ENCODE results near the gene ALK.

DNA sequence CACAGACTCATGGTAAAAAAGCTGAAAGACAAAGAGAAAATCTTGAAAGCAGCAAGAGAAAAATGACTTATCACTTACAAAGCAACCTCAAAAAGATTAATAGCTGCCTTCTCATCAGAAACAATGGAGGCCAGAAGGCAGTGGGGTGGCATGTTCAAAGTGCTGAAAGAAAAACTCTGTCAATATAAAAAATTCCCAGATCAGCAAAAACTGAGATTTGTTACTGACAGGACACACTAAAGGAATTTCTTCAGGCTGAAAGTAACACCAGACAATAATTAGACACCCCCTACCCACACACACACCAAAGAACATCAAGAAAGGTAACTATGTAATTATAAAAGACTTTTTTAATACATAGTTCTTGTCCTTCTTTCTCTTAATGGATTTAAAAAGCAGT is 495.0 kb downstream of the ALK start:
- TF ChIP-seq, protein P1, sequence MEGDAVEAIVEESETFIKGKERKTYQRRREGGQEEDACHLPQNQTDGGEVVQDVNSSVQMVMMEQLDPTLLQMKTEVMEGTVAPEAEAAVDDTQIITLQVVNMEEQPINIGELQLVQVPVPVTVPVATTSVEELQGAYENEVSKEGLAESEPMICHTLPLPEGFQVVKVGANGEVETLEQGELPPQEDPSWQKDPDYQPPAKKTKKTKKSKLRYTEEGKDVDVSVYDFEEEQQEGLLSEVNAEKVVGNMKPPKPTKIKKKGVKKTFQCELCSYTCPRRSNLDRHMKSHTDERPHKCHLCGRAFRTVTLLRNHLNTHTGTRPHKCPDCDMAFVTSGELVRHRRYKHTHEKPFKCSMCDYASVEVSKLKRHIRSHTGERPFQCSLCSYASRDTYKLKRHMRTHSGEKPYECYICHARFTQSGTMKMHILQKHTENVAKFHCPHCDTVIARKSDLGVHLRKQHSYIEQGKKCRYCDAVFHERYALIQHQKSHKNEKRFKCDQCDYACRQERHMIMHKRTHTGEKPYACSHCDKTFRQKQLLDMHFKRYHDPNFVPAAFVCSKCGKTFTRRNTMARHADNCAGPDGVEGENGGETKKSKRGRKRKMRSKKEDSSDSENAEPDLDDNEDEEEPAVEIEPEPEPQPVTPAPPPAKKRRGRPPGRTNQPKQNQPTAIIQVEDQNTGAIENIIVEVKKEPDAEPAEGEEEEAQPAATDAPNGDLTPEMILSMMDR (IDR thresholded peaks at IDR 0.05; ENCODE audit: low read length): no peak
- TF ChIP-seq EZH2 (optimal IDR thresholded peaks at IDR 0.05; ENCODE audit: low read depth, low read length) (no peak), EZH2phosphoT487 (IDR thresholded peaks at IDR 0.05; ENCODE audit: low read length) (no peak)
